K562 (cell line): ENCODE measurements around the gene SLC43A2. TPM values are rescaled to one million over a fixed set of nuclear protein-coding genes. Genes with fewer than 3 reads are reported as not detected.
A peak's percentile ranks its signal among the peaks of the same experiment; 100 is the strongest.

Experiments
- ATF1 ChIP-seq, 2 experiments: fragments of 450-650 bp in 1 of 2; IDR thresholded peaks; 2 replicates each; pipeline ENCODE4 v1.6.1; 2016; ENCODE audit warnings: missing compliant biosample characterization in 1 of 2, missing genetic modification characterization in 1 of 2
- BCL6 ChIP-seq: fragments of 250-450 bp; sonication (Bioruptor Pico); IDR thresholded peaks from 2 replicates; pipeline ENCODE4 v1.4.0; 2020
- BRD9 ChIP-seq: fragments of 450-650 bp; IDR thresholded peaks from 2 replicates; pipeline ENCODE4 v1.6.1; 2018; ENCODE audit warnings: low read depth; ENCODE audit not compliant: partially characterized antibody
- CHD2 ChIP-seq: IDR thresholded peaks from 2 replicates; pipeline ENCODE4 v1.6.1; 2011; ENCODE audit warnings: low read depth, low read length
- ETS1 ChIP-seq: conservative IDR thresholded peaks from 2 replicates; pipeline ENCODE4 v1.6.1; 2011; ENCODE audit warnings: low read depth, mild to moderate bottlenecking, low read length; ENCODE audit not compliant: control insufficient read depth
- FOS ChIP-seq: IDR thresholded peaks from 3 replicates; pipeline ENCODE4 v1.6.1; 2011; ENCODE audit not compliant: insufficient read length; ENCODE audit errors: extremely low read depth
- JUNB ChIP-seq: fragments of 450-650 bp; formaldehyde crosslinking; conservative IDR thresholded peaks from 2 replicates; pipeline ENCODE4 v1.4.0; 2020; ENCODE audit warnings: mild to moderate bottlenecking
- KAT8 ChIP-seq: fragments of 450-650 bp; IDR thresholded peaks from 2 replicates; pipeline ENCODE4 v1.6.1; 2016; ENCODE audit warnings: low read depth, mild to moderate bottlenecking
- KLF6 ChIP-seq: fragments of 250-450 bp; sonication (Bioruptor Pico); IDR thresholded peaks from 2 replicates; pipeline ENCODE4 v1.4.0; 2020; ENCODE audit warnings: mild to moderate bottlenecking, moderate library complexity, borderline replicate concordance
- MCM5 ChIP-seq: fragments of 450-650 bp; IDR thresholded peaks from 2 replicates; pipeline ENCODE4 v1.6.1; 2016; ENCODE audit warnings: low read depth
- PHB ChIP-seq: fragments of 250-450 bp; sonication (Bioruptor Pico); IDR thresholded peaks from 2 replicates; pipeline ENCODE4 v1.5.0; 2021
- POLR3G ChIP-seq: IDR thresholded peaks from 2 replicates; pipeline ENCODE4 v1.6.1; 2011; ENCODE audit not compliant: insufficient read length, insufficient replicate concordance; ENCODE audit errors: extremely low read depth
- PPARD ChIP-seq: fragments of 250-450 bp; sonication (Bioruptor Pico); IDR thresholded peaks from 2 replicates; pipeline ENCODE4 v1.8.0; 2022; ENCODE audit warnings: inconsistent platforms, mild to moderate bottlenecking, moderate library complexity
- PURB ChIP-seq: sonication (generic); formaldehyde crosslinking; IDR thresholded peaks from 2 replicates; pipeline ENCODE4 v1.9.0; 2021; ENCODE audit warnings: low read depth, mild to moderate bottlenecking, missing genetic modification reagents
- RHOXF2B ChIP-seq: fragments of 250-450 bp; sonication (Bioruptor Pico); conservative IDR thresholded peaks from 2 replicates; pipeline ENCODE4 v1.5.1; 2021
- SNAPC5 ChIP-seq: fragments of 250-450 bp; sonication (Bioruptor Pico); IDR thresholded peaks from 2 replicates; pipeline ENCODE4 v1.8.0; 2021; ENCODE audit warnings: moderate library complexity, mild to moderate bottlenecking, inconsistent platforms
- SNIP1 ChIP-seq: fragments of 450-650 bp; IDR thresholded peaks from 2 replicates; pipeline ENCODE4 v1.7.1; 2017; ENCODE audit warnings: low read depth, mild to moderate bottlenecking
- TAL1 ChIP-seq: fragments of 450-650 bp; IDR thresholded peaks from 2 replicates; pipeline ENCODE4 v1.6.1; 2016; ENCODE audit warnings: mild to moderate bottlenecking
- ZBTB34 ChIP-seq: fragments of 250-450 bp; sonication (Bioruptor Pico); IDR thresholded peaks from 2 replicates; pipeline ENCODE4 v1.8.0; 2021; ENCODE audit warnings: mild to moderate bottlenecking, moderate library complexity
- polyA plus RNA-seq, 8 experiments: library from polyadenylated mRNA; depleted of rRNA in 4 of 8; stranded (reverse) in 5 of 8; unstranded in 3 of 8; fragments of >200 nt; fragmentation: Nextera tagmentation in 2 of 8; fragmentation: Illumina TruSeq in 1 of 8; extraction: Ambion mirVana in 2 of 8; extraction: Trizol in 1 of 8; gene quantifications; 2 replicates each; pipeline versions ENCODE4 v1.2.1 to v1.2.3, GENCODE V29; 2011 to 2014; ENCODE audit warnings: inconsistent platforms in 1 of 8, missing spikeins in 1 of 8
- total RNA-seq, 7 experiments: library from RNA; depleted of rRNA in 6 of 7; stranded (reverse); fragments of >200 nt in 6 of 7; fragmentation: Illumina TruSeq in 2 of 7; extraction: Trizol in 2 of 7; gene quantifications; 2 replicates each; pipeline versions ENCODE4 v1.2.1 to v1.2.3, GENCODE V29; 2011 to 2021; ENCODE audit warnings: low replicate concordance in 1 of 7

SLC43A2 gene
- total and polyA plus RNA-seq, 9 of the 15 experiments (the other 6 are each of a cell fraction or from before 2014, with no cell fraction given): 0.03 to 10.2 (median 3.6) TPM

- no peak for TF ChIP-seq SNAPC5 (CRISPR knock-in tag)
- TF ChIP-seq CHD2: peak; percentile 38; the same call in 1 of the 2 replicates
- TF ChIP-seq BCL6 (CRISPR knock-in tag): no peak
- peak; percentile 70 for TF ChIP-seq FOS
- TF ChIP-seq SNIP1: no peak
- TF ChIP-seq JUNB: no peak
- peak; percentile 74; the same call in 1 of the 2 replicates for TF ChIP-seq PHB (CRISPR knock-in tag)
- no peak for TF ChIP-seq RHOXF2B (CRISPR knock-in tag)
- no peak for TF ChIP-seq ATF1 (CRISPR knock-in tag; IDR thresholded peaks at IDR 0.05)
- TF ChIP-seq ATF1 (tag; IDR thresholded peaks at IDR 0.05): peak; percentile 60; the same call in 1 of the 2 replicates
- TF ChIP-seq ZBTB34: no peak
- TF ChIP-seq PPARD (CRISPR knock-in tag): no peak
- no peak for TF ChIP-seq POLR3G
- no peak for TF ChIP-seq BRD9
- TF ChIP-seq PURB (CRISPR knock-in tag): no peak
- 0 out of 2 replicates have a peak, but pooled peaks have one; percentile 21 for TF ChIP-seq ETS1
- TF ChIP-seq TAL1: no peak
- TF ChIP-seq KLF6 (CRISPR knock-in tag): no peak
- no peak for TF ChIP-seq KAT8
- no peak for TF ChIP-seq MCM5
Observed at GRCh38 chr17:1627982-1628855, at the start of gene SLC43A2 (continued).
